ENCODE results near the gene TOR4A.

Gene TOR4A

GRCh38 chr9:137331929-137332328 is 54.4 kb downstream of the TOR4A start:
- H2BK12ac ChIP-seq (ENCODE audit: low read length), result no peak overlapping the region
- no peaks in the 10 kb centered on the region for H3K9me3 ChIP-seq (replicated peaks in 1 of 2; ENCODE audit: control insufficient read depth in 2 of 2, insufficient read depth in 1 of 2, low read depth in 1 of 2, low read length in 2 of 2)
- H3K4me1 ChIP-seq (ENCODE audit: control insufficient read depth in 2 of 2, insufficient read depth in 1 of 2, low read depth in 1 of 2, low read length in 2 of 2), result peaks cover 0 to 1% of the 10 kb centered on the region in 2 donors
- no peak overlapping the region for H2BK15ac ChIP-seq (ENCODE audit: low read length)
- no peak overlapping the region for H4K91ac ChIP-seq (ENCODE audit: low read depth, low read length, poor library complexity)
- H3K4me3 ChIP-seq (ENCODE audit: low read length in 2 of 2), result no peak overlapping the region
- no peak overlapping the region for H3K27ac ChIP-seq (replicated peaks; ENCODE audit: low read length)
- no peak overlapping the region for H2BK120ac ChIP-seq (ENCODE audit: low read depth, low read length)
- H4K8ac ChIP-seq (ENCODE audit: low read depth, low read length), result no peak overlapping the region
- no peak for DNase-seq (ENCODE audit: low spot score)
- H3K18ac ChIP-seq (ENCODE audit: low read length), result no peak overlapping the region
- H3K4me2 ChIP-seq (ENCODE audit: insufficient read depth, low read length, poor library complexity, severe bottlenecking), result no peak overlapping the region
- no peak overlapping the region for H3K14ac ChIP-seq (ENCODE audit: low read length)
- no CpG with 5 or more reads among the region's 9 CpGs for WGBS, 2 donors (ENCODE audit: extremely low coverage in 2 of 2, insufficient read length in 2 of 2, insufficient replicate concordance in 1 of 2)
- H3K79me1 ChIP-seq (ENCODE audit: low read depth, low read length), result no peaks in the 10 kb centered on the region
- H2AK5ac ChIP-seq (ENCODE audit: low read depth, low read length), result no peak overlapping the region
- no peak overlapping the region for H3K9ac ChIP-seq (ENCODE audit: low read depth, low read length, poor library complexity)
- no peak overlapping the region for H2AFZ ChIP-seq (ENCODE audit: low read length)
- H3K4ac ChIP-seq (ENCODE audit: low read length), result no peak overlapping the region
- no peaks in the 10 kb centered on the region for H3K27me3 ChIP-seq (ENCODE audit: control insufficient read depth in 3 of 3, insufficient read depth in 3 of 3, low read depth in 1 of 3, low read length in 3 of 3)
- H3K23ac ChIP-seq (ENCODE audit: low read depth, low read length, poor library complexity), result no peak overlapping the region
- no peaks in the 10 kb centered on the region for H3K36me3 ChIP-seq (replicated peaks in 1 of 2; ENCODE audit: control insufficient read depth in 2 of 2, insufficient read depth in 2 of 2, low read length in 2 of 2)
- H2BK5ac ChIP-seq (ENCODE audit: low read length), result no peak overlapping the region
